ENCODE measurements around the gene FOXK1.

Gene FOXK1

GRCh38 chr7:4819560-4820404 lies 137.7 kb downstream of the FOXK1 start:
- Histone ChIP-seq H3K9me3 (ENCODE audit: insufficient read depth, low read length) (no peaks in the 10 kb centered on the region), H3K36me3 (replicated peaks; ENCODE audit: low read depth, low read length) (no peaks in the 10 kb centered on the region), H3K27ac (ENCODE audit: low read length) (no peak overlapping the region), H4K20me1 (ENCODE audit: insufficient read depth, low read length) (no peaks in the 10 kb centered on the region), H3K9ac (ENCODE audit: low read length) (no peak overlapping the region), H3K4me1 (ENCODE audit: low read length) (no peaks in the 10 kb centered on the region), H3K4me3 (ENCODE audit: low read length) (no peak overlapping the region), H3K27me3 (ENCODE audit: low read depth, low read length) (no peaks in the 10 kb centered on the region), H3K79me2 (ENCODE audit: low read length) (no peaks in the 10 kb centered on the region), H3K4me2 (ENCODE audit: low read length) (no peak overlapping the region), H2AFZ (ENCODE audit: low read depth, low read length) (no peak overlapping the region)
- TF ChIP-seq CTCF (IDR thresholded peaks at IDR 0.05; ENCODE audit: low read depth, low read length) (no peak), EZH2phosphoT487 (IDR thresholded peaks at IDR 0.05; ENCODE audit: low read depth) (no peak)

GRCh38 chr7:4820405-4820966 lies 138.4 kb downstream of the FOXK1 start:
- no peak overlapping the region for H3K4me2 ChIP-seq (ENCODE audit: low read length)
- no peaks in the 10 kb centered on the region for H3K36me3 ChIP-seq (replicated peaks; ENCODE audit: low read depth, low read length)
- no peaks in the 10 kb centered on the region for H3K9me3 ChIP-seq (ENCODE audit: insufficient read depth, low read length)
- TF ChIP-seq CTCF (IDR thresholded peaks at IDR 0.05; ENCODE audit: low read depth, low read length) (no peak), EZH2phosphoT487 (IDR thresholded peaks at IDR 0.05; ENCODE audit: low read depth) (no peak)
- H3K27ac ChIP-seq (ENCODE audit: low read length): no peak overlapping the region
- no peaks in the 10 kb centered on the region for H3K27me3 ChIP-seq (ENCODE audit: low read depth, low read length)
- no peak overlapping the region for H2AFZ ChIP-seq (ENCODE audit: low read depth, low read length)
- no peaks in the 10 kb centered on the region for H3K4me1 ChIP-seq (ENCODE audit: low read length)
- H4K20me1 ChIP-seq (ENCODE audit: insufficient read depth, low read length): no peaks in the 10 kb centered on the region
- no peak overlapping the region for H3K4me3 ChIP-seq (ENCODE audit: low read length)
- no peaks in the 10 kb centered on the region for H3K79me2 ChIP-seq (ENCODE audit: low read length)
- no peak overlapping the region for H3K9ac ChIP-seq (ENCODE audit: low read length)
